Measurements from ENCODE around the gene NMUR2.

DNA sequence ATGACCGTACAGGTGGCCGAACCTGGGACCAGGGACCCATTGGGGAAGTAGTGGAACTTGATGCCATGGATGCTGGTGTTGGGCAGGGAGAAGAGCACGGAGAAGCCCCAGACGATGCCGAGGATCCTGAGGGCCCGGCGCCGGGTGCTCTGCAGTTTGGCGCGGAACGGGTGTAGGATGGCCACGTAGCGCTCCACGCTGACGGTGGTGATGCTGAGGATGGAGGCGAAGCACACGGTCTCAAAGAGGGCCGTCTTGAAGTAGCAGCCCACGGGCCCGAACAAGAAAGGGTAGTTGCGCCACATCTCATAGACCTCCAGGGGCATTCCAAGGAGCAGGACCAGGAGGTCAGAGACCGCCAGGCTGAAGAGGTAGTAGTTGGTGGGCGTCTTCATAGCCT, 585 bp downstream of the NMUR2 start:
- TF ChIP-seq FOSL1 (IDR thresholded peaks at IDR 0.05; ENCODE audit: low read depth) (no peak), JUND (IDR thresholded peaks at IDR 0.05) (no peak), RAD21 (IDR thresholded peaks at IDR 0.05; ENCODE audit: low read depth) (no peak), POLR2A (IDR thresholded peaks at IDR 0.05; ENCODE audit: borderline replicate concordance, extremely low read depth, insufficient read depth, insufficient read length) (no peak), SP1 (IDR thresholded peaks at IDR 0.05; ENCODE audit: low read depth) (no peak), TCF7L2 (IDR thresholded peaks at IDR 0.05; ENCODE audit: borderline replicate concordance, extremely low read depth, insufficient read depth, insufficient read length) (no peak), EZH2phosphoT487 (IDR thresholded peaks at IDR 0.05; ENCODE audit: borderline replicate concordance) (no peak), POLR2AphosphoS5 (IDR thresholded peaks at IDR 0.05; ENCODE audit: low read depth, low read length) (no peak), ELF1 (IDR thresholded peaks at IDR 0.05; ENCODE audit: borderline replicate concordance, low read depth) (no peak)
- TF ChIP-seq, protein P1, sequence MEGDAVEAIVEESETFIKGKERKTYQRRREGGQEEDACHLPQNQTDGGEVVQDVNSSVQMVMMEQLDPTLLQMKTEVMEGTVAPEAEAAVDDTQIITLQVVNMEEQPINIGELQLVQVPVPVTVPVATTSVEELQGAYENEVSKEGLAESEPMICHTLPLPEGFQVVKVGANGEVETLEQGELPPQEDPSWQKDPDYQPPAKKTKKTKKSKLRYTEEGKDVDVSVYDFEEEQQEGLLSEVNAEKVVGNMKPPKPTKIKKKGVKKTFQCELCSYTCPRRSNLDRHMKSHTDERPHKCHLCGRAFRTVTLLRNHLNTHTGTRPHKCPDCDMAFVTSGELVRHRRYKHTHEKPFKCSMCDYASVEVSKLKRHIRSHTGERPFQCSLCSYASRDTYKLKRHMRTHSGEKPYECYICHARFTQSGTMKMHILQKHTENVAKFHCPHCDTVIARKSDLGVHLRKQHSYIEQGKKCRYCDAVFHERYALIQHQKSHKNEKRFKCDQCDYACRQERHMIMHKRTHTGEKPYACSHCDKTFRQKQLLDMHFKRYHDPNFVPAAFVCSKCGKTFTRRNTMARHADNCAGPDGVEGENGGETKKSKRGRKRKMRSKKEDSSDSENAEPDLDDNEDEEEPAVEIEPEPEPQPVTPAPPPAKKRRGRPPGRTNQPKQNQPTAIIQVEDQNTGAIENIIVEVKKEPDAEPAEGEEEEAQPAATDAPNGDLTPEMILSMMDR (IDR thresholded peaks at IDR 0.05 in 2 of 3, conservative IDR thresholded peaks at IDR 0.05 in 1 of 3; ENCODE audit: borderline replicate concordance in 1 of 3, insufficient read depth in 1 of 3, low read depth in 2 of 3, low read length in 2 of 3): no peak
- TF ChIP-seq, protein P2, sequence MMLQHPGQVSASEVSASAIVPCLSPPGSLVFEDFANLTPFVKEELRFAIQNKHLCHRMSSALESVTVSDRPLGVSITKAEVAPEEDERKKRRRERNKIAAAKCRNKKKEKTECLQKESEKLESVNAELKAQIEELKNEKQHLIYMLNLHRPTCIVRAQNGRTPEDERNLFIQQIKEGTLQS (IDR thresholded peaks at IDR 0.05): no peak
- TF ChIP-seq, protein P3, sequence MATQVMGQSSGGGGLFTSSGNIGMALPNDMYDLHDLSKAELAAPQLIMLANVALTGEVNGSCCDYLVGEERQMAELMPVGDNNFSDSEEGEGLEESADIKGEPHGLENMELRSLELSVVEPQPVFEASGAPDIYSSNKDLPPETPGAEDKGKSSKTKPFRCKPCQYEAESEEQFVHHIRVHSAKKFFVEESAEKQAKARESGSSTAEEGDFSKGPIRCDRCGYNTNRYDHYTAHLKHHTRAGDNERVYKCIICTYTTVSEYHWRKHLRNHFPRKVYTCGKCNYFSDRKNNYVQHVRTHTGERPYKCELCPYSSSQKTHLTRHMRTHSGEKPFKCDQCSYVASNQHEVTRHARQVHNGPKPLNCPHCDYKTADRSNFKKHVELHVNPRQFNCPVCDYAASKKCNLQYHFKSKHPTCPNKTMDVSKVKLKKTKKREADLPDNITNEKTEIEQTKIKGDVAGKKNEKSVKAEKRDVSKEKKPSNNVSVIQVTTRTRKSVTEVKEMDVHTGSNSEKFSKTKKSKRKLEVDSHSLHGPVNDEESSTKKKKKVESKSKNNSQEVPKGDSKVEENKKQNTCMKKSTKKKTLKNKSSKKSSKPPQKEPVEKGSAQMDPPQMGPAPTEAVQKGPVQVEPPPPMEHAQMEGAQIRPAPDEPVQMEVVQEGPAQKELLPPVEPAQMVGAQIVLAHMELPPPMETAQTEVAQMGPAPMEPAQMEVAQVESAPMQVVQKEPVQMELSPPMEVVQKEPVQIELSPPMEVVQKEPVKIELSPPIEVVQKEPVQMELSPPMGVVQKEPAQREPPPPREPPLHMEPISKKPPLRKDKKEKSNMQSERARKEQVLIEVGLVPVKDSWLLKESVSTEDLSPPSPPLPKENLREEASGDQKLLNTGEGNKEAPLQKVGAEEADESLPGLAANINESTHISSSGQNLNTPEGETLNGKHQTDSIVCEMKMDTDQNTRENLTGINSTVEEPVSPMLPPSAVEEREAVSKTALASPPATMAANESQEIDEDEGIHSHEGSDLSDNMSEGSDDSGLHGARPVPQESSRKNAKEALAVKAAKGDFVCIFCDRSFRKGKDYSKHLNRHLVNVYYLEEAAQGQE (IDR thresholded peaks at IDR 0.05; ENCODE audit: low read depth): no peak
